HG02938 (cell line): ENCODE results near the gene SCN3A.

ENCODE experiments used
- ATAC-seq: cut with Tn5 transposase; IDR thresholded peaks from one replicate; pipeline ENCODE4 v1.9.1; 2021; ENCODE audit warnings: mild to moderate bottlenecking, moderate library complexity; ENCODE audit not compliant: unreplicated experiment

Gene SCN3A

DNA sequence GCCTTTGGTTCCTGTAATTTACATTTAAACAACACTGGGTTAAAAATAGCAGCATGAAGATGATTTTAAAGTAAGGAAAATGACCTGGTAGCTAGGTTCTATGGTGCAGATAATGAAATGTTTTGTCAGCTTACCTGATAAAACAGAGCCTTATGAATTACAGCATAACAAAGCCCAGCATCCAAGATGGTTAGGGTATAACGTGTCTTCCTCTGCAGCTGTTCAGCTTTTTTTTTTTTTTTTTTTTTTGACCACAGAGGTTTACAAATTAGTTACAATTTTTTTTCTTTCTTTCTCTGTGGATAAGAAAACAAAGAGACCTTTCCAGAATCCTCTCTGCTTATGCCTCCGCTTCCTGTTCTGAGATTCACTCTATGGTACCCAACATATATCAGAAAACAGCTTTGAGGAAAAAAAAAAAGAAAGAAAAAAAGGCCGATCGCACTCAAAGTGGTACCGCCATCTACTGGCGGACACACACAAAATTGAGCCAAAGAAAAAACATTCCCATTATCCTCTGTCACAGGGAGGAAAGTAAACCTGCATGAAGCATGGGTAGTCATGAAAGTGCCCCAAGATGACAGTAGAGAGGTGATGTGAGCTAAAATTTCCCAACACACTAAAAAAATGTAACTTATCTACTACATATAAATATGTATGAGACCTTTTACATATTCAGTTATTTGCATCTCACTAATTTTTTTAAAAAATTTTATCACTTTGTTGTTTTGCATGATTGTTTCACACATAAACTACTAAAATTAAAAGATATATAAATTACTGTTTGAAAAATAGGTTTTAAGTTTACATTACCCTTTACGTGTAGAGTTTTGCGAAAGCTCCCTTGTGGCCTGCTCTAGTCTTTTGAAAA lies at the start of gene SCN3A:
Gene SCN3A, minus strand, starts transcription at position 362 of the 871 bp plus-strand sequence. CDS start 27,656 bp downstream, outside the sequence.
- peak; percentile 52 for ATAC-seq

DNA sequence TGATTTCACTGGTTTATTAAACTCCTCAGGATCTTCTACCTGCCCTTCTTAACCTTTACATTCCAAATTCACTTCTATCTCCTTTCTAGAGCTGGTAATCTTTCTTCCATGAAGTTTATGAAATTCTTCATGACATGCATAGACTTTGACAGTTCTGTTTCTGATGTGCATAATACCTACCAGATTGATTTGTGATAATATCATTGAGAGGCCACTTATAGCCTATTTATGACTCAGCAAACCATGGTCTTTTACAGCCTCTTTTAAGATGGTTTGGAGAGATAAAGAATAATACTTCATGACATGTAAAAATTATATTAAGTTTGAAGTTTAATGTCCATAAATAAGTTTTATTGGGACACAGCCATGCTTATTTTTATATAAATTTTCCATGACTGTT lies 49.3 kb upstream of the SCN3A start:
- ATAC-seq: no peak

DNA sequence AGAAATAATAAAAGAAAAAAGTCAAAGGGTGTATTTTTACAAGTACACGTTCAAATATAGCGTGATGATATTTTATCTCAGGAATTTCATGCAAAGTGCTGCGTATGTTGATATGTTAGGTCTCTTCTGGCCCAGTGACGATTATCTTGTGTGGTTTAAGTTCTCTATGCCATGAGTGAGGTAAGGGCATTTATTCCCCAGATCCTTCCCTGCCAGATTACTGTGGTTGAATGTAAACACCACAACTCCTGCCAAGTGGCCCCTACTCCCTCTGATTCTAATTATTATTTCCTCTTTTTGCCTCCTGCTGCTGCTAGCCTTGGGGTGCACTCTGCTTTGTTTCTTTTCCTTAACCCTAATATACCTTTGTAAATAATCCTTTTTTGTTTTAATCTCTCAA lies 47.5 kb upstream of the SCN3A start:
- no peak for ATAC-seq

DNA sequence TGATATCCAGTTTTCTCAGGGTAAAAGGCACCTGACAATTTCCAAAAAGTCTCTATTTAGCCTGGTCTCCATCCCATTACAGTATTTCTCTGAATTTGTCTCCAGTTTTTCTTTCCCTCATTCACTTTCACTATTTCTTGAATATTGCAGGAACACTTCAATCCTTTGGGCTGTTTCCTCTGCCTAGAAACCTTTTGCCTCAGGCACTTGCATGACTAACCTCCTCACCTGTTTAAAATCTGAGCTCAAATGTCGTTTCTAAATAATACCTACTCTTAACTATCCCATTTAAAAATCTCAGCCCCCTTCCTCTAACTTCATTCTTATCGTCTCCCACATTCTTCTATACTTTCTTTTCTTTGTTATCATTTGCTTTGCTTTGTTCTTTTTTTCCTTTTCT lies 44.4 kb upstream of the SCN3A start:
- ATAC-seq: no peak

DNA sequence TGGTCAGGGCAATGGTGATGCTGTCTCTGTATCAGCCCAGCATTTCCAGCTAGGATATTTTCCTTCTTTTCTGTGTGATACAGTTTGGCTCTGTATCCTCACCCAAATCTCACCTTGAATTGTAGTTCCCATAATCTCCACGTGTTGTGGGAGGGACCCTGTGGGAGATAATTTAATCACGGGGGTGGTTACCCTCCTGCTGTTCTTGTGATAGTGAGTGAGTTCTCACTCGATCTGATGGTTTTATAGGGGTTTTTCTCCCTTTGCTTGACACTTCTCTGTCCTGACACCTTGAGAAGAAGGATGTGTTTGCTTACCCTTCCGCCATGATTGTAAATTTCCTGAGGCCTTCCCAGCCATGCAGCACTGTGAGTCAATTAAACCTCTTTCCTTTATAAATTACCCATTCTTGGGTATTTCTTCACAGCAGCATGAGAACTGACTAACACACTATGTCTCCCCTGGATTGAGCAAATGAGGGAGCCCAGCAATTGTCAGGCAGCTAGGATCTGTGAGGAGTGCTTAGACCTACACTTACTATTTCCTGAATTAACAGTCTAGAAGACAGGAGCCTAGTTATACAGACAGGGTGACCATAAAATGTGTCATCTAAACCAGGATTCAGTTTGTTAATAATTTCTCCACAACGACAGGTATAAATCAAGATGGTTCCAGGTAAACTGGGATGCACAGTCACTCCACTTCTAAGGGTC lies 41.4 kb upstream of the SCN3A start:
- ATAC-seq: no peak

DNA sequence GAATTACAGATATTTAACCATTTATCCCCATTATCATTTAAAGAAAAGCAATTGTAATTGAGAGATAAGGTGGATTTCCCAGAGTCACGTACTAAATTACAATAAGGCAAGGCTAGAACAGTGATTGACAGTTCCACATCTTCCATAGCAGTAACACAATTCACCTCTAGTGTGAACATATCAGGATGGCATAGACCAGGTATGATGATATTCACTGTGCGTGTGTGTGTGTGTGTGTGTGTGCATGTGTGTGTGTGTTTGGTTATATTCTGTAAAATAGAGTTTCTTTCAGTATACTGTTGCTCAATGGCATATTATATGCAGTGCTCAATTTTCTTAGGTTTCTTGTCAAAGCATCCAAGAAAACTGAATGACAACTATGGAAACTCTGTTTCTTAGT lies 37.1 kb upstream of the SCN3A start:
- no peak for ATAC-seq

DNA sequence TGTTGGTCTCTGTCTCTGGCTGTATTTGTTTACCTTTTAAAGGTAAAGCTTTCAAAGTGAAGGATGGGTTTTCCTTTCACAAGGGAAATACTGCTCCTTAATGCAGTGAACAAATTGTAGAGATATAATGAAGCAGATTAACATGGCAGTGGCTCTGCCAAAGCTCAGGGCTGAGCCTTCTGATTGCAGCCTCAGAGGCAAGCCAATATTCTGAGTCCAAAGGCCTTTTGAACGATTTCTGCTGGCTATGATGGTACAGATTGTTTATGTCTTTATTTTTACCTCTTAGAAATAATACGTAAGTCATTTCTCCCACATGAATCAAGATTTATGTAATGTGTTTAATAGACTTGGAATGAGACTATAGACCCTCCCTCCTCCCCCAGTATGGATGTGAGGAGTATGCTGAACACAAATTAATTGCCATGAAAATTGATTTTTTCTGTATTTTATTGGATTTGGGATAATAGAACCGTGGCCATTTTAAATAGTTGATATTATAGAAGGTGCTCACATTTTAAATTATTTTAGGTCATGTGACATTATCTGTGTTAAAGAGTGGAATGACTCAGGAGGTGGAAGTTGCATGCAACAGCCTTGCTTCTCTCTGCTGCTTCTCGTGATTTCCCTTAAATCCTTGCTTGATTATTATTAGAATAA lies 36.1 kb upstream of the SCN3A start:
- no peak for ATAC-seq

DNA sequence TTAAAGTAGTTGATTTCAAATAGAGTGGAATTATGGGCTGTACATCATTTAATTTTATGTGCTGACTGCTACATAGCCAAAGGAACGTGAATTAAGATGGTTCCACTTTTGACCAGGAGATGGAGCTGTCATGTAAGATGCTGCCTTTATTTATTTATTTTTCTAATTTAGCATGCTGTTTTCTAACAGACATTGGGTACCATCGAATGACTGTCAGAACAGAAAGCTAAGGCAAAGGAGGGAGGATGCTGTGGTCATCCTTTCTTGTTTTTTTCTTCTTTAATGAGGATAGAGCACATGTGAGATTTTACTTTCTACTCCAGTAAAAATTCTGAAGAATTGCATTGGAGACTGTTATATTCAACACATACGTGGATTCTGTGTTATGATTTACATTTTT lies 35.4 kb upstream of the SCN3A start, which contains the start of gene SCN2A:
Gene SCN2A, plus strand, starts transcription at position 185 of the 400 bp plus-strand sequence. CDS start 56,410 bp downstream, outside the sequence.
- peak; percentile 67 for ATAC-seq

DNA sequence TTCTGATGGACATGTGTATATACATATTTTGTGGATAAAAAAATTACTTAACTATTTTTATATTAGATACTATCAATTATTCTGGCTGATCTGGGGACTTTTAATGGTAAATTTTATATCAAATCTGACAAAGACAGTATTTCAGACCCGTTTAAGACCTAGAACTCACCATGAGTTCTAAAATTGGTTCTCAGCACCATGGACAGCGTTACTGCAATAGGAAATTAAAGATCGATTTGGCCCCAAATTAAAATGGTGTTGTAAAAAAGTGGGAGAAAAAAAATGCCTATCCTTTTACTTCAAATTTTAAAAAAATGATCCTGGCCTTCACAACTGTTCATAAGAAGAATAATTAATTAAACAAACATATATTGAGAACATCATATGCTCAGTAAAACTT lies 34.4 kb upstream of the SCN3A start:
- no peak for ATAC-seq

DNA sequence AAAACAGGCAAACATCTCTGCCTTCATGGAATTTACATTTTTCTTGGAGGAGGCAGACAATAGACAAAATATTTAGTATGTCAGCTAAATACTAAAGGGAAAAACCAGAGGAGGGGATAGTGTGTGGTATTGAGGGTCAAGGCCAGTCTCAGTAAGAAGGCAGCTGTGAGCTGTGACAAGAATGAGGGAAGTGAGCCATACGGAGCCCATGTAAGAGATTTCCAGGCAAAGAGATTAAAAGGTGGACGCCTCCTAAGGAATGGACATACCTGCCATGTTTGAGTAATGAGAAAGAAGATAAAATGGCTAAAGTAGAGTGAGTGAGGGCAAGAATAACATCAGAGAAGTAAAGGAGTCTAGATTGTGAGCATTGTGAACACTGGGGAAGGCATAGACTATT lies 33.2 kb upstream of the SCN3A start:
- ATAC-seq: no peak

DNA sequence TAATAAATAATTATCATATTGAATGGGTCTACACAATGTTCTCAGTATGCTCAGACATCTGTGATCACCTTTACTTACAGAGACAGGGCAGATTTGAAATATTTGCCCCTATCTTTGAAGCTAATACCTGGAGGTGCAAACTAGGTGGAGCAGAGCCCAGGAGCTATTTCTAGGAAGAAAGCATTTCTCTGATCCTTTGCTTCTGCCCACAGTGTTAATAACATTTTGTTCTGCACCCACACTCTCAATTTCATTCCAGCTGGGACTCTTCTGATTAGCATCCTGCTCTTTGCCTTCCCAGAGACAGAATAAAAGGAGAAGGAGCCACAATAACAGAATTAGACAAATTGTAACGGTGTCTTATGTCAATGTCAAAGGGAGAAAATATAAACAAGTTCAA lies 23.7 kb upstream of the SCN3A start:
- ATAC-seq: no peak

DNA sequence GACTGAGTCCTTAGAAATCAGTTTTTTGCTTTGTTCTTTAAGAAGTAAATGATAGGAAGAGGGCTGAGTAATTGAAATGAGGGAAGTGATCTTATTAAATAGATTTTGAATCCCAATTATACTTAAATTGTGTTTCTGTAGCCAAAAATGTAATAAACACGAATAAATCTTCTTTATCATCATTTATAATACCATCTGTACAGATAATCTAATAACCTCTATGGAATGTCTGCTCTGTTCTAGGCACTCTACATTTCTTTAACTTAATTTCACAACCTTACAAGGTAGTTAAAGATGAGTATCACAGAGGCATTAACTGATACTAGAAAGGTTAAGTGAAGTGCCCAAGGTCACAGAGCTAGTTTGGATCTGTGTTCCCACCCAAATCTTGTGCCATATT lies 21.1 kb upstream of the SCN3A start:
- ATAC-seq: no peak

DNA sequence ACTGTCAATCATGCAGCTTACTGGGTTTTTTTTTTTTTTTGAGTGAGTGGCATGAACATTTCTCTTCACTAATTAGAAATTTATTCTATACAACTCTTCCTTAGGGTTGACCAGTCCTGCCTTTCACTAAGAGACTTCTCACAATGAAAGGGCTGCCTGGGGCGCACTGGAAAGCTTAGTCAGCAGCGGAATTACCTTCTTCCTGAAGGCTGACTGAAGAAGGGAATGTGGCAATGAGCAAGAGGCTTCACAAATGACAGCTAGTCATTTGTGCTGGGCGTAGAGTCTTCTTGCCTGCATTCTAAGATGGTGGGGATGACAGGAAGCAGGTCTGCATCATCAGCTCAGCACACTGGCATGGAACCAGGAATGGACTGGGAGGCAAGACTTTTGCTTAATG lies 15.6 kb upstream of the SCN3A start:
- no peak for ATAC-seq

DNA sequence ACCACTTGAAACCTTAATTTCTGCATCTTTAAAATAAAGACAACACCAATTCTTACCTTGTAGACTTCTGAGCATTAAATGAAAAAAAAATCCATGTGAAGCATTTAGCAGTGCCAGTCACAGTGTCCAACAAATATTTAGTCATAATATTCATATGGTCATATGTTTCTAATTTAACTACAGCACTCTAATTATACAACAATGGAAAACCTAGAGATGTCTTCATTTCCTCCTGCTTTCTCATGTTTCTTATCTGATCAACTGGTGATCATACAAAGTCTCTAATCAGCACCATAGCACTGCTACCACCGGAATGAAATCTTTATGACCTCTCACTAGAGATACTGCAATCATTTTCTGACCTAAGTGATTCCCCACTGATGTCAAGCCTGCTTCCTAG lies 10.2 kb upstream of the SCN3A start:
- no peak for ATAC-seq

DNA sequence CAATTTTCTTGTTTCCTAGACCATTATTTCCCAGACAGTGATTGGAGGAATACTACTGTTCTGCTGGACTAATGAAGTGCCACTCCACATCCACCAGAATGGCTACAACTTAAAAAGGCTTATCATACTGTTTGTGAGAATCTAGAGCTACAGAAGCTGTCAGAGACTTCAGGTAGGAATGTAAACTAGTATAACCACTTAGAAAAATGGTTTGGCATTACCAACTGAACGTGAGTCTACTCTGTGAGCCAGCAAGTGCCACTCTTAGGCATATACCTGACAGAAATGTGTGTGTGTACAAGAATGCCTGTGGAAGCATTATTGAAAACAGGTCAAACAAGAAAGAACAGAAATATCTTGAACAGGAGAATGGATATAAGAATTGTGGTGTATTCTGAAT lies 4.2 kb upstream of the SCN3A start:
- no peak for ATAC-seq

DNA sequence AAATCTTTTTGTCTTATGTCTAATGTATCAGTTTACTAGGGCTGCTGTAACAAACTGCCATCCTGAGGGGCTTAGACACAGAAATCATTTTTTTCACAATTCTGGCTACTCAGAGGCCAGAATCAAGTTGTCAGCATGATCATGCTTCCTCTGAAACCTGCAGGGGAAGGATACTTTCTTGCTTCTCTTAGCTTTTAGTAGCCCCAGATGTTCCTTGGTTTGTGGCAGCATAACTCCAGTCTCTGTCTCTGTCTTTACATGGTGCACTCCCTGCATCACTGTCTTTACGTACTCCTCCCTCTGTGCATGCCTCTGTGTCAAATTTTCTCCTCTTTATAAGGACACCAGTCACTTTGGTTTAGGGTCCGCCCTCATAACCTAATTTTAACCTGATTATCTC lies 2.0 kb upstream of the SCN3A start:
- no peak for ATAC-seq

DNA sequence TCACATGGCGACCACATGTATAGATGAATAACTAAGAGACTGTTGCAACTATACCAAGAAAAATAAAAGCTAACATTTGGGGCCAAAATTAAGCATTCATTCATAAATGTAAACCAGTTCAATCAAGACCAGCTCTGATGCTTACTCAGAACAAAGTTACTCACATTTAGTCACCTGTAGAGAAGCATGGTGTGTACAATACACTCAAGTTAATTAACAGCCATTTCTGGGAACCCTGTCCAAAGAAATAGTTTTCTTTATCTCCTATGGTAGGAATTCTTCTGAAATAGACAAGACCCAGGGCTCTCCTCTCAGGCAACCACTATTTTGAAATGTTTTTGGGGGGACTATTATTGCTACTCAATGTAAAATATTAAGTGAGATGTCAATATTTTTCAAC lies 1.6 kb downstream of the SCN3A start:
- no peak for ATAC-seq

DNA sequence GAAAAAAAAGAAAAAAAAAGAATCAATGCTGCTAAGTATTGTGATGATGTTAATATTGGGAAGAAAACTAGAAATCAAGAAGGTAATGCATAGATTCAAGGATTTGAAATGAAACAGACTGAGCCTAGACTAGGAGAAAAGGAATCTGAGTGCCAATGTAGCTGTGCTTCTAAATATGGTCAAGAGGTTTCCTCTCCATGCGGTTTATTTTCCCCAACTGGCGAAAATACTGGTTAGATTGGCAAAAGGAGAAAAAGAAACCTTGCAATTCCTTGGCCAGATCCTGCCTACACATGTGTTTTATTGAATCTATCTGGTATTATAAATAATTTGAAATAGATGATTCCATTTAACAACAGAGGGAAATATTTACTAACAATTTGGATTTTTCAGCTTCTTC lies 5.7 kb downstream of the SCN3A start:
- ATAC-seq: no peak

DNA sequence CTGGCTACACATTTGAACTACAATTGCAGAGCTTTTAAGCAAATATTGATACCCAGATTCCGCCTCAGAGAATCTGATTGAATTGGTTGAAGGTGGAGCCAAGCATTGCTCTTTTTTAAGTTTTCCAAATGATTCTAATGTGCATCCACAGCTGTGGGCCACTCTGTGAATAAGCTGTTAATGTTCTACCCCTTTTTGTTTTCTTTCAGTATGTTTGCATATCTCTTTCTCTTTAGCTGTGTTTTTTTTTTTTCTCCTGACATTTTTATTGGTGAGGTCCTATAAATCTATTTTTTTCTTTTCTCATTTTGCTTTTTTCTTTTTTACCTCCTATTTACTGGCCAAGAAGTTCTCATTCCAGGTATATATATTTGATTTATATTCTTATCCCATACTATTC lies 6.5 kb downstream of the SCN3A start:
- no peak for ATAC-seq

DNA sequence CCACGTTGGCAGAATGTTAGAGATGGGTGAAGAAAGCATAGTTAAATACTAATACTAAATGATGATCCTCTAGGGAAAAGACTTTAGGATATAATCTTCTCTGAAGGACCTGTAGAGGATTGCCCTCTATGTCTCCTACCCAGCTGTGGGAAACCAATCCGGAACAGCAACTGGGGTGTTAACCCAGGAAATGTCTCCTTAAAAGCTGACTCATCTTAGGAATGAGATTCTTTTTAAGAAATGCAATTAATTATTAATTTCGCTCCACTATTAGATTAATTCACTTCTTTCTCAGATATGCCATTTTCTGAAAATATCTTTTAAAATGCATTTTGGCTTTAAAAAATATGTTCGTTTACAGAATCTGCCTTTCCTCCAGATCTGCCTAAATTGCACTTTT lies 7.4 kb downstream of the SCN3A start:
- ATAC-seq: no peak

DNA sequence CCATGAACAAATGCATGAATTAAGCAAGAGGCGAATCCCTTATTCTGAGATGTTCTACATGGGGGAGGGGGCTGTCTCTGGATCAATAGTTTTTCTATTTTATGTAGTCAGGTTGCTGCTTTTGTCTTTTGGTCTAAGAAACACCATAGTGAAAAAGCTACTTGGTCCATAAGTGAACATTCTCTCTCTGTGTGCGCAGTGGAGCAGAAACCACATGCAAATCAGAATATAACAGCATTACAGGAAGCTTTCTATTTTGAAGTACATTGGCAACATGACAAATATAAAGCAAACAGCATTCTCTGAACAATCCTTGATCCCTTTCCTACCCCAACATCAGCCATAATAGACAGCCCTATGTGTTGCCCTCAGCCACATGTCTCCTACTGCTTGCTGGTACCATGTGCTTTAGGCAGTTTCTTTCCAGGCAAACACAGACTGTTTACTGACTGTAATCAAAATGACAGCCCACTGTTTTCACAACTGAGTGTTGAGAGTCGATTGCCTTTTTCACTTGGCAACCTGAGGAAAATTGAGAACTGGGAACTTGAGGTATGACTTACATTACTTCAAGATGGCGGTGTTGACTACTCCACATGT lies 10.6 kb downstream of the SCN3A start:
- peak; percentile 96 for ATAC-seq
